Lung microvascular endothelial cell (primary cell): ENCODE results near the gene ANKRD7. TPM values are rescaled to one million over a fixed set of nuclear protein-coding genes. Genes with fewer than 3 reads are reported as not detected.
"Not testable (repeated sequence)": the region's sequence is repeated elsewhere in the genome, so short reads cannot be mapped to it uniquely, and the experiment has no call there.

Source experiments
- DNase-seq, 2 donors: peaks; one replicate each; pipeline versions ENCODE4 v3.0.0 to v3.0.0-alpha.2; 2010; ENCODE audit warnings: low read depth in 2 of 2
- total RNA-seq: library from RNA; depleted of rRNA; stranded (reverse); fragments of >200 nt; gene quantifications from 2 replicates; pipeline ENCODE4 v1.2.1, GENCODE V29; 2014

ANKRD7 gene
- total RNA-seq, 1 donor from 2014 or later = 0.40 TPM

GRCh38 chr7:118233799-118234198 lies 9.3 kb downstream of the ANKRD7 start:
- DNase-seq = no peak

- no peak for DNase-seq
Observed at GRCh38 chr7:118239014-118239413, 14.5 kb downstream of the ANKRD7 start.

- not testable (repeated sequence) for DNase-seq
Observed at GRCh38 chr7:118240320-118240719, 15.8 kb downstream of the ANKRD7 start.

- DNase-seq = no peak
Observed at GRCh38 chr7:118243695-118244094, 19.2 kb downstream of the ANKRD7 start.

GRCh38 chr7:118245267-118246040 lies 20.9 kb downstream of the ANKRD7 start:
- DNase-seq = no peak

GRCh38 chr7:118250860-118251494 lies 26.5 kb downstream of the ANKRD7 start:
- no peak for DNase-seq

GRCh38 chr7:118252087-118252486 lies 27.6 kb downstream of the ANKRD7 start:
- DNase-seq = no peak

GRCh38 chr7:118259115-118259514 lies 34.6 kb downstream of the ANKRD7 start:
- DNase-seq = no peak

GRCh38 chr7:118264836-118265235 lies 40.3 kb downstream of the ANKRD7 start:
- no peak for DNase-seq

- no peak for DNase-seq
Observed at GRCh38 chr7:118280319-118281012, 56.0 kb downstream of the ANKRD7 start.

- DNase-seq = no peak
Observed at GRCh38 chr7:118281196-118281595, 56.7 kb downstream of the ANKRD7 start.

GRCh38 chr7:118285358-118285757 lies 60.9 kb downstream of the ANKRD7 start:
- no peak for DNase-seq

GRCh38 chr7:118286131-118286530 lies 61.6 kb downstream of the ANKRD7 start:
- no peak for DNase-seq

GRCh38 chr7:118288098-118288497 lies 63.6 kb downstream of the ANKRD7 start:
- no peak for DNase-seq

- no peak for DNase-seq
Observed at GRCh38 chr7:118289476-118289875, 65.0 kb downstream of the ANKRD7 start.

Other genes with a start within 250 kb of the ANKRD7 start
- gene LSM8, start 40.5 kb upstream of the ANKRD7 start, total RNA-seq = 37.0 and 37.1 TPM in 2 replicates